CD14-positive monocyte (primary cell): ENCODE results near the gene NTRK2. TPM values are rescaled to one million over a fixed set of nuclear protein-coding genes. Genes with fewer than 3 reads are reported as not detected.

Experiments used
- DNase-seq, 3 donors: peaks; one replicate each; pipeline ENCODE4 v3.0.0-alpha.2; 2011 to 2022
- H2AFZ ChIP-seq: 2 replicates; pipeline ENCODE4 v1.6.0; 2012; ENCODE audit warnings: mild to moderate bottlenecking, low read depth, low read length, inconsistent platforms; ENCODE audit not compliant: insufficient read depth, poor library complexity, severe bottlenecking
- H3K27ac ChIP-seq, 2 donors: 1 replicate in 1 of 2; 2 replicates in 1 of 2; pipeline ENCODE4 v1.5.1; 2012 to 2013; ENCODE audit warnings: low read length in 2 of 2, control low read depth in 1 of 2, inconsistent platforms in 1 of 2, low read depth in 1 of 2, mild to moderate bottlenecking in 1 of 2
- H3K27me3 ChIP-seq, 2 donors: one replicate each; pipeline versions ENCODE4 v1.6.0 to v1.6.1; 2011 to 2013; ENCODE audit warnings: low read length in 2 of 2; ENCODE audit not compliant: control insufficient read depth in 2 of 2, insufficient read depth in 2 of 2
- H3K36me3 ChIP-seq, 2 donors: replicated peaks in 1 of 2; 1 replicate in 1 of 2; 2 replicates in 1 of 2; pipeline versions ENCODE4 v1.5.1 to v1.6.1; 2012 to 2013; ENCODE audit warnings: low read length in 2 of 2, control low read depth in 1 of 2, inconsistent platforms in 1 of 2, mild to moderate bottlenecking in 1 of 2; ENCODE audit not compliant: insufficient read depth in 2 of 2, control insufficient read depth in 1 of 2
- H3K4me1 ChIP-seq, 2 donors: 1 replicate in 1 of 2; 2 replicates in 1 of 2; pipeline versions ENCODE4 v1.5.1 to v1.6.1; 2012 to 2013; ENCODE audit warnings: low read length in 2 of 2, control low read depth in 1 of 2, inconsistent platforms in 1 of 2, mild to moderate bottlenecking in 1 of 2, moderate library complexity in 1 of 2; ENCODE audit not compliant: insufficient read depth in 2 of 2, control insufficient read depth in 1 of 2
- H3K4me2 ChIP-seq: replicated peaks from 2 replicates; pipeline ENCODE3; 2012; ENCODE audit warnings: low read length, moderate library complexity, mild to moderate bottlenecking; ENCODE audit not compliant: poor library complexity, severe bottlenecking; ENCODE audit errors: extremely low read depth
- H3K4me3 ChIP-seq, 3 experiments: fragments of 200-600 bp in 1 of 3; sonication (generic) in 1 of 3; replicated peaks in 1 of 3; 1 replicate in 2 of 3; 2 replicates in 1 of 3; pipeline ENCODE4 v1.5.1; 2011 to 2013; ENCODE audit warnings: low read length in 3 of 3, mild to moderate bottlenecking in 3 of 3, control low read depth in 2 of 3, low read depth in 2 of 3, inconsistent platforms in 1 of 3, moderate library complexity in 1 of 3
- H3K79me2 ChIP-seq: 2 replicates; pipeline ENCODE4 v1.6.0; 2012; ENCODE audit warnings: mild to moderate bottlenecking, control low read depth, inconsistent platforms, low read length, moderate library complexity; ENCODE audit not compliant: insufficient read depth
- H3K9ac ChIP-seq: 2 replicates; pipeline ENCODE4 v1.6.0; 2017; ENCODE audit warnings: low read length, mild to moderate bottlenecking; ENCODE audit not compliant: insufficient read depth, poor library complexity, severe bottlenecking
- H3K9me3 ChIP-seq, 2 donors: replicated peaks in 1 of 2; 1 replicate in 1 of 2; 2 replicates in 1 of 2; pipeline versions ENCODE4 v1.5.1 to v1.6.1; 2012 to 2013; ENCODE audit warnings: low read length in 2 of 2, control low read depth in 1 of 2; ENCODE audit not compliant: control insufficient read depth in 1 of 2, insufficient read depth in 1 of 2
- H4K20me1 ChIP-seq: 2 replicates; pipeline ENCODE4 v1.6.0; 2012; ENCODE audit warnings: mild to moderate bottlenecking, low read length, control low read depth, moderate library complexity; ENCODE audit not compliant: insufficient read depth
- H3K27ac Mint-ChIP-seq, 7 donors: one replicate each; pipeline ENCODE4 v1.8.0; 2020; ENCODE audit warnings: mild to moderate bottlenecking in 7 of 7, mixed read lengths in 7 of 7, moderate library complexity in 6 of 7, inconsistent platforms in 2 of 7
- H3K27me3 Mint-ChIP-seq, 3 donors: one replicate each; pipeline ENCODE4 v1.8.0; 2021 to 2022; ENCODE audit warnings: low read depth in 3 of 3, mild to moderate bottlenecking in 3 of 3, mixed read lengths in 3 of 3, moderate library complexity in 3 of 3, inconsistent platforms in 1 of 3
- H3K36me3 Mint-ChIP-seq, 2 donors: one replicate each; pipeline ENCODE4 v1.8.0; 2020; ENCODE audit warnings: mixed read lengths in 2 of 2, inconsistent platforms in 1 of 2, mild to moderate bottlenecking in 1 of 2
- H3K4me1 Mint-ChIP-seq: one replicate; pipeline ENCODE4 v1.8.0; 2020; ENCODE audit warnings: mild to moderate bottlenecking, mixed read lengths
- H3K4me3 Mint-ChIP-seq, 2 donors: one replicate each; pipeline ENCODE4 v1.8.0; 2020; ENCODE audit warnings: mild to moderate bottlenecking in 2 of 2, mixed read lengths in 2 of 2, moderate library complexity in 1 of 2
- H3K9me3 Mint-ChIP-seq, 7 donors: one replicate each; pipeline ENCODE4 v1.8.0; 2020 to 2022; ENCODE audit warnings: mixed read lengths in 7 of 7, mild to moderate bottlenecking in 6 of 7, moderate library complexity in 6 of 7, inconsistent platforms in 2 of 7
- CTCF ChIP-seq: fragments of 200-600 bp; IDR thresholded peaks from one replicate; pipeline ENCODE4 v1.8.0; 2022; ENCODE audit warnings: antibody characterized with exemption, mild to moderate bottlenecking
- WGBS: methylation state at CpG from one replicate; pipeline ENCODE4 v1.1.5; 2013; ENCODE audit warnings: missing lambda C conversion rate; ENCODE audit not compliant: insufficient coverage; 5-methylcytosine and 5-hydroxymethylcytosine counted together
- intact Hi-C, 2 donors: fragments of 100-400 bp; cut with micrococcal nuclease; formaldehyde crosslinking; loops; one replicate each; pipeline versions ENCODE4 v1.15.0 to v1.15.1; 2023
- polyA plus RNA-seq, 3 donors: library from polyadenylated mRNA; depleted of rRNA in 1 of 3; unstranded in 2 of 3; stranded (reverse) in 1 of 3; fragments of 300-500 nt in 2 of 3; fragments of >200 nt in 1 of 3; fragmentation: Illumina TruSeq in 2 of 3; gene quantifications; 1 replicate in 2 of 3; 2 replicates in 1 of 3; pipeline ENCODE4 v1.2.3, GENCODE V29; 2012 to 2021

The NTRK2 gene
- polyA plus RNA-seq, 3 donors = not detected

GRCh38 chr9:84807870-84808390 is 138.4 kb downstream of the NTRK2 start:
- no peaks in the 10 kb centered on the region for H3K4me1 Mint-ChIP-seq
- H3K9me3 Mint-ChIP-seq = peaks cover 0 to 2% (median 0%) of the 10 kb centered on the region in 7 donors
- H3K4me3 ChIP-seq = no peak overlapping the region
- no peaks in the 10 kb centered on the region for H3K27me3 ChIP-seq
- no peak overlapping the region for H3K27ac Mint-ChIP-seq
- peaks cover 1 to 4% (median 2%) of the 10 kb centered on the region in 3 donors for H3K27me3 Mint-ChIP-seq
- H2AFZ ChIP-seq = no peak overlapping the region
- no peak overlapping the region for H3K27ac ChIP-seq
- no peaks in the 10 kb centered on the region for H4K20me1 ChIP-seq
- H3K36me3 Mint-ChIP-seq = no peaks in the 10 kb centered on the region
- no peak for TF ChIP-seq CTCF
- DNase-seq = no peak
- intact Hi-C loops = no loop called here
- no peaks in the 10 kb centered on the region for H3K9me3 ChIP-seq
- H3K4me3 Mint-ChIP-seq = no peak overlapping the region
- H3K4me2 ChIP-seq = no peak overlapping the region
- WGBS = 100% methylated on average over 4 of the region's 4 CpGs
- H3K36me3 ChIP-seq = no peaks in the 10 kb centered on the region
- no peaks in the 10 kb centered on the region for H3K4me1 ChIP-seq
- no peak overlapping the region for H3K9ac ChIP-seq
- H3K79me2 ChIP-seq = no peaks in the 10 kb centered on the region

- no peak overlapping the region for H3K27ac ChIP-seq
- no peaks in the 10 kb centered on the region for H3K36me3 ChIP-seq
- H3K4me1 Mint-ChIP-seq = no peaks in the 10 kb centered on the region
- H3K4me1 ChIP-seq = no peaks in the 10 kb centered on the region
- no peaks in the 10 kb centered on the region for H3K9me3 ChIP-seq
- no peak overlapping the region for H3K4me2 ChIP-seq
- H2AFZ ChIP-seq = no peak overlapping the region
- H3K4me3 ChIP-seq = no peak overlapping the region
- DNase-seq = no peak
- H3K9me3 Mint-ChIP-seq = peaks cover 0 to 2% (median 0%) of the 10 kb centered on the region in 7 donors
- peaks cover 1 to 4% (median 2%) of the 10 kb centered on the region in 3 donors for H3K27me3 Mint-ChIP-seq
- no peak overlapping the region for H3K27ac Mint-ChIP-seq
- no peak overlapping the region for H3K4me3 Mint-ChIP-seq
- intact Hi-C loops = no loop called here
- no peaks in the 10 kb centered on the region for H3K79me2 ChIP-seq
- TF ChIP-seq CTCF = no peak
- H4K20me1 ChIP-seq = no peaks in the 10 kb centered on the region
- no peaks in the 10 kb centered on the region for H3K36me3 Mint-ChIP-seq
- H3K27me3 ChIP-seq = no peaks in the 10 kb centered on the region
- no peak overlapping the region for H3K9ac ChIP-seq
Observed at GRCh38 chr9:84808416-84808815, 138.9 kb downstream of the NTRK2 start.
